DND-41 (cell line): Measurements from ENCODE around the gene FGF2.
"Not testable (repeated sequence)": the region's sequence is repeated elsewhere in the genome, so short reads cannot be mapped to it uniquely, and the experiment has no call there.

Experiments used
- EZH2 ChIP-seq: IDR thresholded peaks from 3 replicates; pipeline ENCODE4 v1.6.1; 2012; ENCODE audit warnings: borderline replicate concordance, low read depth, mild to moderate bottlenecking, moderate library complexity, low read length, inconsistent platforms; ENCODE audit not compliant: severe bottlenecking
- TF ChIP-seq, protein P1 (sequence below): IDR thresholded peaks from 2 replicates; pipeline ENCODE4 v1.5.1; 2012; ENCODE audit warnings: borderline replicate concordance, low read length, moderate library complexity, mild to moderate bottlenecking; ENCODE audit not compliant: poor library complexity, severe bottlenecking; ENCODE audit errors: extremely low read depth

DNA sequence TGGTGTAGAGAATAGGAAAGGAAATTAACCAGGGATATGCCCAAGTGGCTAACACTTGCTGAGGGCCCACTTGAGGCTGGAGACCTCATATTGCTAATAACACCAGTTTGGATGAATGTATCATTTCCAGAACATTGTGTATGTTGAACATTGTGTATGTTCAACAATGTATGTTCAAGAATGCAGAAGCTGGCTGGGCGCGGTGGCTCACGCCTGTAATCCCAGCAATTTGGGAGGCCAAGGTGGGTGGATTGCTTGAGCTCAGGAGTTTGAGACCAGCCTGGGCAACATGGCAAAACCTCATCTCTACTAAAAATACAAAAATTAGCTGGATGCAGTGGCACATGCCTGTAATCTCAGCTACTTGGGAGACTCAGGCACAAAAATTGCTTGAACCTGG, 23.2 kb downstream of the FGF2 start:
- TF ChIP-seq, protein P1, sequence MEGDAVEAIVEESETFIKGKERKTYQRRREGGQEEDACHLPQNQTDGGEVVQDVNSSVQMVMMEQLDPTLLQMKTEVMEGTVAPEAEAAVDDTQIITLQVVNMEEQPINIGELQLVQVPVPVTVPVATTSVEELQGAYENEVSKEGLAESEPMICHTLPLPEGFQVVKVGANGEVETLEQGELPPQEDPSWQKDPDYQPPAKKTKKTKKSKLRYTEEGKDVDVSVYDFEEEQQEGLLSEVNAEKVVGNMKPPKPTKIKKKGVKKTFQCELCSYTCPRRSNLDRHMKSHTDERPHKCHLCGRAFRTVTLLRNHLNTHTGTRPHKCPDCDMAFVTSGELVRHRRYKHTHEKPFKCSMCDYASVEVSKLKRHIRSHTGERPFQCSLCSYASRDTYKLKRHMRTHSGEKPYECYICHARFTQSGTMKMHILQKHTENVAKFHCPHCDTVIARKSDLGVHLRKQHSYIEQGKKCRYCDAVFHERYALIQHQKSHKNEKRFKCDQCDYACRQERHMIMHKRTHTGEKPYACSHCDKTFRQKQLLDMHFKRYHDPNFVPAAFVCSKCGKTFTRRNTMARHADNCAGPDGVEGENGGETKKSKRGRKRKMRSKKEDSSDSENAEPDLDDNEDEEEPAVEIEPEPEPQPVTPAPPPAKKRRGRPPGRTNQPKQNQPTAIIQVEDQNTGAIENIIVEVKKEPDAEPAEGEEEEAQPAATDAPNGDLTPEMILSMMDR, result not testable (repeated sequence)
- TF ChIP-seq EZH2, result not testable (repeated sequence)
